H1 (cell line): ENCODE data around the gene SNX21. TPM values are rescaled to one million over a fixed set of nuclear protein-coding genes. Genes with fewer than 3 reads are reported as not detected.

ENCODE experiments used
- CTCF ChIA-PET: fragments of 300-600 bp; sonication (Branson Sonifier 250); formaldehyde crosslinking; loops from one replicate; lab custom pipeline; 2021; ENCODE audit not compliant: partially characterized antibody; lab: Charles Lee
- POLR2A ChIA-PET: fragments of 300-600 bp; sonication (Branson Sonifier 250); formaldehyde crosslinking; loops from one replicate; lab custom pipeline; 2021; ENCODE audit warnings: inconsistent platforms; ENCODE audit not compliant: partially characterized antibody; lab: Charles Lee
- DNase-seq, 2 experiments: peaks; one replicate each; pipeline versions ENCODE4 v3.0.0 to v3.0.0-alpha.2; 2010 to 2022; ENCODE audit warnings: low spot score in 2 of 2, low read depth in 1 of 2, mixed read lengths in 1 of 2
- FAIRE-seq: peaks from 2 replicates; lab custom pipeline; 2011; peaks lifted over from hg19 to GRCh38; lab: Jason Lieb, UNC
- H2AFZ ChIP-seq: 2 replicates; pipeline ENCODE4 v1.8.1; 2012; ENCODE audit warnings: low read length, inconsistent platforms
- H2AK5ac ChIP-seq: 2 replicates; pipeline ENCODE4 v1.6.1; 2013; ENCODE audit warnings: low read depth, low read length
- H2BK120ac ChIP-seq: replicated peaks from 2 replicates; pipeline ENCODE3; 2013; ENCODE audit warnings: low read depth, low read length, inconsistent platforms
- H2BK12ac ChIP-seq: 2 replicates; pipeline ENCODE4 v1.6.1; 2013; ENCODE audit warnings: low read depth, low read length
- H2BK15ac ChIP-seq: 2 replicates; pipeline ENCODE4 v1.6.1; 2013; ENCODE audit warnings: low read length
- H2BK20ac ChIP-seq: 2 replicates; pipeline ENCODE4 v1.6.1; 2013; ENCODE audit warnings: low read length
- H2BK5ac ChIP-seq: 2 replicates; pipeline ENCODE4 v1.6.1; 2013; ENCODE audit warnings: low read depth, low read length
- H3K14ac ChIP-seq: 2 replicates; pipeline ENCODE4 v1.6.1; 2013; ENCODE audit warnings: inconsistent platforms; ENCODE audit not compliant: insufficient read length
- H3K18ac ChIP-seq: 2 replicates; pipeline ENCODE4 v1.6.1; 2013; ENCODE audit warnings: low read length; ENCODE audit errors: extremely low read depth
- H3K23ac ChIP-seq: 2 replicates; pipeline ENCODE4 v1.6.1; 2013; ENCODE audit warnings: inconsistent platforms; ENCODE audit not compliant: insufficient read length
- H3K23me2 ChIP-seq: 2 replicates; pipeline ENCODE4 v1.6.1; 2013; ENCODE audit warnings: low read depth, low read length
- H3K27ac ChIP-seq: 2 replicates; pipeline ENCODE4 v1.6.1; 2011; ENCODE audit warnings: low read depth, low read length, inconsistent platforms
- H3K27me3 ChIP-seq, 4 experiments: replicated peaks in 1 of 4; 1 replicate in 1 of 4; 2 replicates in 3 of 4; pipeline versions ENCODE4 v1.6.1 to v1.8.1; 2011 to 2013; ENCODE audit warnings: low read length in 3 of 4, mild to moderate bottlenecking in 3 of 4, inconsistent platforms in 2 of 4, mixed read lengths in 2 of 4, moderate library complexity in 1 of 4; ENCODE audit not compliant: control insufficient read depth in 3 of 4, insufficient read depth in 3 of 4; ENCODE audit errors: extremely low read depth in 1 of 4
- H3K36me3 ChIP-seq, 4 experiments: 2 replicates each; pipeline versions ENCODE4 v1.6.1 to v1.8.1; 2011 to 2013; ENCODE audit warnings: mild to moderate bottlenecking in 4 of 4, low read length in 3 of 4, moderate library complexity in 2 of 4, control low read depth in 1 of 4, inconsistent platforms in 1 of 4; ENCODE audit not compliant: insufficient read depth in 4 of 4, control insufficient read depth in 2 of 4
- H3K4ac ChIP-seq: replicated peaks from 2 replicates; pipeline ENCODE3; 2013; ENCODE audit warnings: low read length, low read depth, mixed read lengths, inconsistent platforms; ENCODE audit not compliant: insufficient read length
- H3K4me1 ChIP-seq, 4 experiments: replicated peaks in 1 of 4; 1 replicate in 1 of 4; 2 replicates in 3 of 4; pipeline versions ENCODE4 v1.6.1 to v1.8.1; 2011 to 2013; ENCODE audit warnings: low read length in 3 of 4, inconsistent platforms in 2 of 4, mixed read lengths in 1 of 4; ENCODE audit not compliant: insufficient read depth in 4 of 4, control insufficient read depth in 3 of 4
- H3K4me2 ChIP-seq, 2 experiments: 2 replicates each; pipeline versions ENCODE4 v1.6.1 to v1.8.1; 2011 to 2013; ENCODE audit warnings: low read depth in 2 of 2, low read length in 2 of 2, control low read depth in 1 of 2, inconsistent platforms in 1 of 2, mild to moderate bottlenecking in 1 of 2; ENCODE audit not compliant: insufficient read depth in 1 of 2
- H3K4me3 ChIP-seq, 4 experiments: fragments of 200-600, 300-600 bp in 1 of 4; sonication (generic), shearing (Covaris generic), sonication (Bioruptor Twin) in 1 of 4; 2 replicates each; pipeline versions ENCODE4 v1.5.1 to v1.8.1; 2011 to 2016; ENCODE audit warnings: low read length in 4 of 4, low read depth in 3 of 4, control low read depth in 2 of 4, inconsistent platforms in 2 of 4, mild to moderate bottlenecking in 2 of 4, mixed read lengths in 1 of 4, moderate library complexity in 1 of 4; ENCODE audit not compliant: insufficient read depth in 2 of 4; ENCODE audit errors: extremely low read depth in 1 of 4
- H3K56ac ChIP-seq: replicated peaks from 2 replicates; pipeline ENCODE3; 2013; ENCODE audit warnings: low read depth, mild to moderate bottlenecking, mixed read lengths, low read length, inconsistent platforms; ENCODE audit not compliant: insufficient read length
- H3K79me1 ChIP-seq: 2 replicates; pipeline ENCODE4 v1.6.1; 2013; ENCODE audit warnings: low read depth, low read length, control low read depth
- H3K79me2 ChIP-seq, 2 experiments: 2 replicates each; pipeline versions ENCODE4 v1.6.1 to v1.8.1; 2012 to 2013; ENCODE audit warnings: low read length in 2 of 2, mild to moderate bottlenecking in 2 of 2, inconsistent platforms in 1 of 2; ENCODE audit not compliant: insufficient read depth in 2 of 2, control insufficient read depth in 1 of 2
- H3K9ac ChIP-seq, 4 experiments: replicated peaks in 1 of 4; 1 replicate in 1 of 4; 2 replicates in 3 of 4; pipeline versions ENCODE4 v1.6.1 to v1.8.1; 2011 to 2013; ENCODE audit warnings: low read depth in 3 of 4, low read length in 3 of 4, control low read depth in 2 of 4, mild to moderate bottlenecking in 2 of 4, moderate library complexity in 2 of 4, inconsistent platforms in 1 of 4; ENCODE audit errors: extremely low read depth in 1 of 4
- H3K9me3 ChIP-seq, 2 experiments: 2 replicates each; pipeline versions ENCODE4 v1.6.1 to v1.8.1; 2012 to 2013; ENCODE audit warnings: mild to moderate bottlenecking in 2 of 2, moderate library complexity in 2 of 2, control low read depth in 1 of 2, inconsistent platforms in 1 of 2, low read depth in 1 of 2, low read length in 1 of 2, mixed read lengths in 1 of 2; ENCODE audit not compliant: insufficient read depth in 2 of 2
- H4K20me1 ChIP-seq, 2 experiments: replicated peaks in 1 of 2; 2 replicates each; pipeline versions ENCODE3 to v1.8.1; 2011 to 2013; ENCODE audit warnings: inconsistent platforms in 2 of 2, low read length in 2 of 2, mild to moderate bottlenecking in 1 of 2; ENCODE audit not compliant: insufficient read depth in 2 of 2, control insufficient read depth in 1 of 2
- H4K5ac ChIP-seq: 2 replicates; pipeline ENCODE4 v1.6.1; 2013; ENCODE audit warnings: low read length, low read depth, mixed read lengths, inconsistent platforms; ENCODE audit not compliant: insufficient read length
- H4K8ac ChIP-seq: 2 replicates; pipeline ENCODE4 v1.8.0; 2013; ENCODE audit warnings: mild to moderate bottlenecking, moderate library complexity, low read length, inconsistent platforms; ENCODE audit not compliant: insufficient read depth; ENCODE audit errors: extremely low read depth
- H4K91ac ChIP-seq: replicated peaks from 2 replicates; pipeline ENCODE3; 2013; ENCODE audit warnings: low read length, mixed read lengths, inconsistent platforms; ENCODE audit not compliant: insufficient read length
- ASH2L ChIP-seq: fragments of 200-600, 300-600 bp; sonication (generic); IDR thresholded peaks from one replicate; pipeline ENCODE4 v1.7.1; 2017; ENCODE audit warnings: low read length
- BACH1 ChIP-seq: IDR thresholded peaks from 2 replicates; pipeline ENCODE4 v1.6.1; 2012; ENCODE audit warnings: low read length, improper control_type of control experiment
- CEBPB ChIP-seq: IDR thresholded peaks from 2 replicates; pipeline ENCODE4 v1.6.1; 2012; ENCODE audit warnings: low read depth, low read length
- CHD1 ChIP-seq: IDR thresholded peaks from 2 replicates; pipeline ENCODE4 v1.6.1; 2012; ENCODE audit warnings: low read depth, low read length, improper control_type of control experiment
- EGR1 ChIP-seq: IDR thresholded peaks from 2 replicates; pipeline ENCODE4 v1.6.1; 2011; ENCODE audit warnings: low read depth, low read length, borderline replicate concordance
- EP300 ChIP-seq, 2 experiments: IDR thresholded peaks; 1 replicate in 1 of 2; 2 replicates in 1 of 2; pipeline ENCODE4 v1.6.1; 2011 to 2012; ENCODE audit warnings: low read depth in 2 of 2, low read length in 2 of 2, mild to moderate bottlenecking in 2 of 2, borderline replicate concordance in 1 of 2, inconsistent platforms in 1 of 2, moderate library complexity in 1 of 2
- KDM4A ChIP-seq: IDR thresholded peaks from one replicate; pipeline ENCODE4 v1.7.1; 2012; ENCODE audit warnings: low read depth, mild to moderate bottlenecking, moderate library complexity, low read length, inconsistent platforms; ENCODE audit not compliant: severe bottlenecking
- KDM5A ChIP-seq: fragments of 200-600 bp; IDR thresholded peaks from 2 replicates; pipeline ENCODE4 v1.7.1; 2012; ENCODE audit warnings: mild to moderate bottlenecking, low read length, inconsistent platforms, mixed read lengths
- SP4 ChIP-seq: IDR thresholded peaks from 2 replicates; pipeline ENCODE4 v1.6.1; 2012; ENCODE audit warnings: low read length, inconsistent platforms
- WGBS, 2 experiments: shearing (Covaris generic) in 1 of 2; methylation state at CpG; one replicate each; pipeline versions ENCODE4 v1.1.6 to v1.1.7; 2013 to 2015; ENCODE audit warnings: low lambda C conversion rate in 2 of 2, mixed read lengths in 2 of 2, inconsistent platforms in 1 of 2, low coverage in 1 of 2, missing lambda C conversion rate in 1 of 2; ENCODE audit not compliant: insufficient replicate concordance in 2 of 2, insufficient coverage in 1 of 2, insufficient read length in 1 of 2; ENCODE audit errors: extremely low coverage in 1 of 2, missing lambda C conversion rate in 1 of 2; 5-methylcytosine and 5-hydroxymethylcytosine counted together
- polyA plus RNA-seq, 7 experiments: library from polyadenylated mRNA; depleted of rRNA in 3 of 7; stranded (reverse) in 5 of 7; unstranded in 2 of 7; fragments of >200 nt in 5 of 7; fragments of 200-250 nt in 2 of 7; gene quantifications; 1 replicate in 5 of 7; 2 replicates in 1 of 7; 4 replicates in 1 of 7; pipeline versions ENCODE4 v1.2.1 to v1.2.3, GENCODE V29; 2011 to 2013; ENCODE audit warnings: missing spikeins in 2 of 7, mixed read lengths in 2 of 7
- total RNA-seq: library from RNA; stranded (reverse); fragmentation: NEBNext Ultra II Directional; extraction: Animal tissue kit (Norgen Biotek cat#: 25700); gene quantifications from 2 replicates; pipeline ENCODE4 v1.2.1, GENCODE V29; 2021
- TF ChIP-seq, protein P1 (sequence below): IDR thresholded peaks from 2 replicates; pipeline ENCODE4 v1.6.1; 2011; ENCODE audit warnings: low read depth, mild to moderate bottlenecking, low read length; ENCODE audit not compliant: insufficient read depth
- TF ChIP-seq, protein P2 (sequence below): IDR thresholded peaks from 2 replicates; pipeline ENCODE4 v1.6.1; 2012; ENCODE audit warnings: inconsistent platforms

SNX21 gene
- total and polyA plus RNA-seq, 2 of the 8 experiments (the other 6 are each of a cell fraction or from before 2014, with no cell fraction given), result 15.8 to 16.8 TPM

DNA sequence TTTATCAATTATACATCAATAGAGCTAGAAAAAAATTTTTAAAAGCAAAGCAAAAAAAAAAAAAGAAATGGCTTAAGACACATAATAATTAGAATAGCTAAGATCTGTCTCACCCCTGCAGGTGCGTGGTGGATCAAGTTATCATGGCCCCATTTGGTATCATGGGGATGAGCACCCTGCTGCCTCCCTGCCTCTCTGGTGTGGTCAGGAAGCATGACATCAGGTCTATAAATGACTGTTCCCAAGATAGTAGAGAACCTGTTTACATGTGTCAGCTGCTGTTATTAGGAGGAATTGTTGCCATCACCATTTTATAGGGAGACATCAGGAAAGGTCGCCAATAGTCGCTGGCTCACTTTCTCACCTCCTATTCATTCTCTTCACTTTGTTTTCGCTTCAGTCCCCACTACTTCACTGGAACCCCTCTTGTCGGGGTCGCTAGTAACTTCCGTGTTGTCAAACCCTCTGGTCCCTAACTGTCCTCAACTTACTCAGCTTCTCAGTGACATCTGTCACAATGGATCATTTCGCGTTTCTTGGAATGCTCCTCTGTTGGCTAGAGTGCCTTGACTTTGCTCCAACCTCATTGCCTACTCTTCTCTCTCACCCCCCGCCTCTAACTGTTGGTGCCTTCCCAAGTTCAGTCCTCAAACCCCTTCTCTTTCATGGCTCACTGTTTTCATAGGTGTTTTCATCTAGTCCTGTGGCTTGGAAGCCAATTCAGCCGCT, 37.1 kb upstream of the SNX21 start:
- DNase-seq (no peak), FAIRE-seq (no peak)
- peaks cover 8% of the 10 kb centered on the region for H3K79me1 ChIP-seq
- no peak overlapping the region for H3K56ac ChIP-seq
- H3K27ac ChIP-seq, result no peak overlapping the region
- H3K27me3 ChIP-seq, result no peaks in the 10 kb centered on the region
- H3K4ac ChIP-seq, result no peak overlapping the region
- no peak overlapping the region for H2BK120ac ChIP-seq
- H3K23ac ChIP-seq, result no peak overlapping the region
- ChIA-PET CTCF (interaction anchor here (0.9 to 1.7 kb wide), 3 partner anchors 9 to 26 kb away, joined by 3 to 4 read pairs (median 3); no protein-coding TSS in a partner anchor), POLR2A (interaction anchor here (0.7 to 1.7 kb wide), 2 partner anchors 10 to 23 kb away, joined by 3 to 4 read pairs; no protein-coding TSS in a partner anchor)
- no peak overlapping the region for H3K14ac ChIP-seq
- no peak overlapping the region for H4K91ac ChIP-seq
- H4K5ac ChIP-seq, result no peak overlapping the region
- H3K4me2 ChIP-seq, result no peak overlapping the region
- no peak overlapping the region for H2BK15ac ChIP-seq
- no peak overlapping the region for H4K8ac ChIP-seq
- H3K23me2 ChIP-seq, result peaks cover 4% of the 10 kb centered on the region; the same call in 1 of the 2 replicates
- H2AFZ ChIP-seq, result no peak overlapping the region
- no peak overlapping the region for H3K18ac ChIP-seq
- H2BK12ac ChIP-seq, result no peak overlapping the region
- H3K9ac ChIP-seq, result no peak overlapping the region
- H3K4me3 ChIP-seq, result no peak overlapping the region
- H2BK5ac ChIP-seq, result no peak overlapping the region
- no peak overlapping the region for H2AK5ac ChIP-seq
- H3K36me3 ChIP-seq, result peaks cover 5 to 27% (median 14%) of the 10 kb centered on the region in 4 experiments; a peak in 7 of 8 replicates
- no peaks in the 10 kb centered on the region for H3K9me3 ChIP-seq
- H4K20me1 ChIP-seq, result peaks cover 0 to 3% of the 10 kb centered on the region in 2 experiments
- H3K79me2 ChIP-seq, result peaks cover 0 to 5% of the 10 kb centered on the region in 2 experiments; a peak in 1 of 4 replicates
- H2BK20ac ChIP-seq, result no peak overlapping the region
- peaks cover 0 to 3% (median under 1%) of the 10 kb centered on the region in 4 experiments; a peak in 4 of 7 replicates for H3K4me1 ChIP-seq
- WGBS, 2 experiments, result 96% methylated on average over 11 of the region's 11 CpGs; no CpG with 5 or more reads in 1 of the 2 experiments
- TF ChIP-seq, protein P1, sequence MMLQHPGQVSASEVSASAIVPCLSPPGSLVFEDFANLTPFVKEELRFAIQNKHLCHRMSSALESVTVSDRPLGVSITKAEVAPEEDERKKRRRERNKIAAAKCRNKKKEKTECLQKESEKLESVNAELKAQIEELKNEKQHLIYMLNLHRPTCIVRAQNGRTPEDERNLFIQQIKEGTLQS, result no peak
- no peak for TF ChIP-seq KDM5A
- no peak for TF ChIP-seq CHD1
- TF ChIP-seq SP4, result no peak
- no peak for TF ChIP-seq ASH2L
- TF ChIP-seq CEBPB, result no peak
- TF ChIP-seq EP300 (IDR thresholded peaks at IDR 0.05; ENCODE audit: borderline replicate concordance in 1 of 2, low read depth in 2 of 2, low read length in 2 of 2), result no peak
- TF ChIP-seq KDM4A, result no peak
- TF ChIP-seq, protein P2, sequence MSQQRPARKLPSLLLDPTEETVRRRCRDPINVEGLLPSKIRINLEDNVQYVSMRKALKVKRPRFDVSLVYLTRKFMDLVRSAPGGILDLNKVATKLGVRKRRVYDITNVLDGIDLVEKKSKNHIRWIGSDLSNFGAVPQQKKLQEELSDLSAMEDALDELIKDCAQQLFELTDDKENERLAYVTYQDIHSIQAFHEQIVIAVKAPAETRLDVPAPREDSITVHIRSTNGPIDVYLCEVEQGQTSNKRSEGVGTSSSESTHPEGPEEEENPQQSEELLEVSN, result no peak
- no peak for TF ChIP-seq EGR1
- TF ChIP-seq BACH1, result no peak
